Measurements from ENCODE around the gene MILR1. TPM values are rescaled to one million over a fixed set of nuclear protein-coding genes. Genes with fewer than 3 reads are reported as not detected.

Gene MILR1
- total RNA-seq, 4 donors from 2014 or later: 3.1 to 27.0 (median 6.4) TPM

DNA sequence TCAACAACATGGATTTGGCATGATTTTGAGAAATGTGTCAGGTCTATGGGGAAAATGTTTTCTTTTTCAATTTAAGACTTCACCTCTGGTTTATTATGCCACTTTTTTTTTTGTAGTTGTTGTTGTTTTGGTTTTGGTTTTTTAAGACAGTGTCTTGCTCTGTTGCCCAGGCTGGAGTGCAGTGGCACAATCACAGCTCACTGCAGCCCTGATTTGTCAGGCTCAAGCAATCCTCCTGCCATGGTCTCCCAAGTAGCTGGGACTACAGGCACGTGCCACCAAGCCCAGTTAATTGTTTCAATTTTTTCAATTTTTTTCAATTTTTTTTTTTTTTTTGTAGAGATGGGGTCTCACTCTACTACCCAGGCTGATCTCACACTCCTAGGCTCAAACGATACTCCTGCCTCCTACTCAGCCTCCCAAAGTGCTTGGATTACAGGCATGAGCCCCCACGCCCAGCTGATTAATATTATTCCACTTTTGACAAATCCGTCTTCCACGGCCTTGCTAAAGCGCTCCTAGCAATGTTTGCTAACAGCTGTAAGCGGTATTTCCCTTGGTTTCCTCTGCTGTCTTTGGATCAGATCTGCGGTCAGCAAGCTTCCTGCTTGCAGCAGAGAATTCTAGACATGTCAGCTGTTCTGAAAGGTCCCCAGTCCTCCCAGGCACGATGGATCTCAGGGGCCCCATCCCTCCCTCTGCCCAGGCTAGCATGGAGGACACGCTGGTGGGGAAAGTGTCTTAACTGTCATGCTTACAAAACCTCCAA is 7.0 kb upstream of the MILR1 start:
- peaks cover 0 to 7% (median 0%) of the 10 kb centered on the region in 3 donors for H3K36me3 ChIP-seq
- H3K9me3 ChIP-seq: peaks cover 0 to 19% (median 2%) of the 10 kb centered on the region in 4 donors
- TF ChIP-seq EP300 (IDR thresholded peaks at IDR 0.05) (peak in 1 of 2 donors; percentile 36), POLR2A (IDR thresholded peaks at IDR 0.05) (no peak)
- peak in 1 of 2 donors; percentile 20 for DNase-seq (ENCODE audit: low spot score in 2 of 2)
- H3K27me3 ChIP-seq: no peaks in the 10 kb centered on the region
- H3K4me3 ChIP-seq: no peak overlapping the region
- H3K27ac ChIP-seq: peak overlapping the region in 2 of 4 donors; percentile 3 to 52
- peaks cover 0 to 13% (median 0%) of the 10 kb centered on the region in 4 donors for H3K4me1 ChIP-seq
- 39 to 44% methylated on average over 10 of the region's 10 CpGs for WGBS, 2 donors

DNA sequence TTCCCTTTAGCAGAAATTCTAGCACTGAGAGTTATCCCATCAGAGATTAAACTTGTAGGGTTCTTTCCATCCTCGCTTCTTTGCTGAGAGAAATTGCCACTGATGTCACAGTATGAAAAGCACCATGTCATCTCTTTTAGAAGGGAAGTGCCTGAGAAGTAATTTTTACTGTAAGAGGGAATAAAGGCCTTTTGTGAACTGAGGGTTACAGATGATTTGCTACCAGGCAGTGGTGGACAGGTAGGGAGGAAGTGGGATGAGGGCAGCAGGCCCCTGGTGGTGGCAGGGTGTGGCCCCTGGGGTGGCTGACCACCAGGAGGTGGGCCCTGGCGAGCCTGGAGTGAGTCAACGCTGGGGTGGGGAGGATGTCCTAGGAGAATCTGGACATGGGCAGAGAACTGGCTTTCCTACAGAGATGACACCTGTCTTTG is 6.4 kb upstream of the MILR1 start:
- DNase-seq (ENCODE audit: low spot score in 2 of 2): no peak
- Histone ChIP-seq H3K4me1 (peaks cover 0 to 13% (median 0%) of the 10 kb centered on the region in 4 donors), H3K9me3 (peaks cover 0 to 15% (median 2%) of the 10 kb centered on the region in 4 donors), H3K27ac (peak overlapping the region in 1 of 4 donors; percentile 52), H3K36me3 (peaks cover 0 to 7% (median 0%) of the 10 kb centered on the region in 3 donors), H3K4me3 (no peak overlapping the region), H3K27me3 (no peaks in the 10 kb centered on the region)
- WGBS, 2 donors: 57 to 64% methylated on average over 3 of the region's 3 CpGs
- no peak for TF ChIP-seq POLR2A (IDR thresholded peaks at IDR 0.05)
- TF ChIP-seq, protein P1, sequence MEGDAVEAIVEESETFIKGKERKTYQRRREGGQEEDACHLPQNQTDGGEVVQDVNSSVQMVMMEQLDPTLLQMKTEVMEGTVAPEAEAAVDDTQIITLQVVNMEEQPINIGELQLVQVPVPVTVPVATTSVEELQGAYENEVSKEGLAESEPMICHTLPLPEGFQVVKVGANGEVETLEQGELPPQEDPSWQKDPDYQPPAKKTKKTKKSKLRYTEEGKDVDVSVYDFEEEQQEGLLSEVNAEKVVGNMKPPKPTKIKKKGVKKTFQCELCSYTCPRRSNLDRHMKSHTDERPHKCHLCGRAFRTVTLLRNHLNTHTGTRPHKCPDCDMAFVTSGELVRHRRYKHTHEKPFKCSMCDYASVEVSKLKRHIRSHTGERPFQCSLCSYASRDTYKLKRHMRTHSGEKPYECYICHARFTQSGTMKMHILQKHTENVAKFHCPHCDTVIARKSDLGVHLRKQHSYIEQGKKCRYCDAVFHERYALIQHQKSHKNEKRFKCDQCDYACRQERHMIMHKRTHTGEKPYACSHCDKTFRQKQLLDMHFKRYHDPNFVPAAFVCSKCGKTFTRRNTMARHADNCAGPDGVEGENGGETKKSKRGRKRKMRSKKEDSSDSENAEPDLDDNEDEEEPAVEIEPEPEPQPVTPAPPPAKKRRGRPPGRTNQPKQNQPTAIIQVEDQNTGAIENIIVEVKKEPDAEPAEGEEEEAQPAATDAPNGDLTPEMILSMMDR (IDR thresholded peaks at IDR 0.05): no peak
- no peak for TF ChIP-seq EP300 (IDR thresholded peaks at IDR 0.05)

DNA sequence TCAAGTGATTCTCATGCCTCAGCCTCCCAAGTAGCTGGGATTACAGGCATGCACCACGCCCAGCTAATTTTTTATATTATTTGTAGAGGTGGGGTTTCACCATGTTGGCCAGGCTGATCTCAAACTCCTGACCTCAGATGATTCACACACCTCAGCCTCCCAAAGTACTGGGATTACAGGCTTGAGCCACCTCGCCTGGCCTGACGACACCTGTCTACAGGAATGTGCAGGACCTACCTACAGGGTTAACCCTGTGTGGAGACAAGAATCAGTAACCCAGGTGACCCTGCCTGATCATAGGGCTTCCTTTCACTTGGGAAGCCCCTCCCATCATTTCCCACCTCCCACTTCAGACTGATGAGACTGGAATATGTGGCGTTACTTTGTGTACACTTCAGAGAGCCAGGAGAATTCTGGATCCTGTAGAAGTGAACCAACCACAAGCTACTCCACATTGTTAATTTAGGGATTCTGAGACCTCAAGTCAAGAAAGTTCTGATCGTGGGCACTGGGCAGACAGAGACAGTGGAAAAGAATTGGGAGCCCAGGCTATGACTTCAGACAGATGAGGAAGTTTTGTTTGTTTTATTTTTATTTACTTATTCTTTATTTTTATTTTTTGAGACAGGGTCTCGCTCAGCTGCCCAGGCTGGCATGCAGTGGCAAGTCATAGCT is 5.7 kb upstream of the MILR1 start:
- peak overlapping the region in 1 of 4 donors; percentile 52 for H3K27ac ChIP-seq
- no peak for TF ChIP-seq POLR2A (IDR thresholded peaks at IDR 0.05)
- TF ChIP-seq, protein P1 (IDR thresholded peaks at IDR 0.05): no peak
- TF ChIP-seq EP300 (IDR thresholded peaks at IDR 0.05): no peak
- 80 to 84% methylated on average over 6 of the region's 6 CpGs for WGBS, 2 donors

DNA sequence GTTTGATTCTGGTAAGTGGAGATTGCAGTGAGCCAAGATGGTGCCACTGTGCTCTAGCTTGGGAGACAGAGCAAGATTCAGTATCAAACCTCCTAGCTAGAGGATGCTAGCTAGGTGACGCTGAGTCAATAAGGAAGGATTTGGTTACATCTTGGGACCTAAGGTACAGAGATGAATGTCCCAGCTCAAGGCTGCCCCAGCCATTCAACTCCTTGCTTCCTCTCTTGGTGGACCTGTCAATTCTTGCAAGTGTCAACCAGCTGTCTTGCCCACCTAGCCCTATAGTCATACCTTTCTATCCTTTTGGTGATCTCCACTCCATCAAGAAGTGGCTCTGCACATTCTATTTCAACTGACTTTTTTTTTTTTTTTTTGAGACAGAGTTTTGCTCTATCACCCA is 1.4 kb upstream of the MILR1 start:
- H3K4me1 ChIP-seq: peaks cover 0 to 37% (median 15%) of the 10 kb centered on the region in 4 donors
- DNase-seq (ENCODE audit: low spot score in 2 of 2): no peak
- no peak overlapping the region for H3K4me3 ChIP-seq
- no peaks in the 10 kb centered on the region for H3K36me3 ChIP-seq
- H3K27me3 ChIP-seq: no peaks in the 10 kb centered on the region
- TF ChIP-seq EP300 (IDR thresholded peaks at IDR 0.05) (no peak), POLR2A (IDR thresholded peaks at IDR 0.05) (no peak)
- TF ChIP-seq, protein P1 (IDR thresholded peaks at IDR 0.05): no peak
- WGBS, 2 donors: 95 to 100% methylated on average over 1 of the region's 1 CpG
- H3K9me3 ChIP-seq: no peaks in the 10 kb centered on the region
- H3K27ac ChIP-seq: no peak overlapping the region

More for the DNA sequence above, 5.7 kb upstream of the MILR1 start:
- Histone ChIP-seq H3K9me3 (peaks cover 0 to 8% (median under 1%) of the 10 kb centered on the region in 4 donors), H3K27me3 (no peaks in the 10 kb centered on the region), H3K36me3 (peaks cover 0 to 1% (median 0%) of the 10 kb centered on the region in 3 donors), H3K4me3 (no peak overlapping the region), H3K4me1 (peaks cover 0 to 15% (median 2%) of the 10 kb centered on the region in 4 donors)
- no peak for DNase-seq (ENCODE audit: low spot score in 2 of 2)

DNA sequence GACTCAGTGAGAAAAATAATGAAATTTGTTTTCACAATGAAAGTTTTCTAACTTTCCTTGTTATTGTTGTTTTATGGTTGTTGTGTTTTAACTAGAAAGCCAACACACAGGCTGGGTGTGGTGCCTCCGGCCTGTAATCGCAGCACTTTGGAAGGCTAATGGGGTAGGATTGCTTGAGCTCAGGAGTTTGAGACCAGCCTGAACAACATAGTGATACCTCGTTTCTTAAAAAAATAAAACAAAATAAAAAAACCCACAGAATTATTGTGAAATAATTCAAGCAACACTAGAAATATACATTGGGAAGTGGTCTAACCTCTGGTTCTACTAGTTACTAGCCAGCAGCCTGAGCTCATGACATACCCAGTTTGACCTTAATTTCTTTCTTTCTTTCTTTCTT is 630 bp downstream of the MILR1 start:
- H3K4me1 ChIP-seq: peaks cover 0 to 29% (median 15%) of the 10 kb centered on the region in 4 donors
- 54 to 64% methylated on average over 3 of the region's 3 CpGs for WGBS, 2 donors
- H3K27ac ChIP-seq: peak overlapping the region in 3 of 4 donors; percentile 50 to 76 (median 60)
- H3K4me3 ChIP-seq: peak overlapping the region in 2 of 4 donors; percentile 13 to 26
- no peaks in the 10 kb centered on the region for H3K27me3 ChIP-seq
- no peaks in the 10 kb centered on the region for H3K9me3 ChIP-seq
- no peaks in the 10 kb centered on the region for H3K36me3 ChIP-seq
- TF ChIP-seq EP300 (IDR thresholded peaks at IDR 0.05) (no peak), POLR2A (IDR thresholded peaks at IDR 0.05) (no peak)
- TF ChIP-seq, protein P1 (IDR thresholded peaks at IDR 0.05): no peak
- DNase-seq (ENCODE audit: low spot score in 2 of 2): no peak
